ENCODE results near the gene OSTC. TPM values are rescaled to one million over a fixed set of nuclear protein-coding genes. Genes with fewer than 3 reads are reported as not detected.

OSTC gene
- total RNA-seq, 1 donor from 2014 or later = 163 TPM

GRCh38 chr4:108696160-108696559, 45.8 kb downstream of the OSTC start:
- Mint-ChIP-seq H3K27ac (no peak overlapping the region), H3K9me3 (no peaks in the 10 kb centered on the region), H3K36me3 (no peaks in the 10 kb centered on the region), H3K4me3 (no peak overlapping the region), H3K27me3 (ENCODE audit: low read depth) (peaks cover 2% of the 10 kb centered on the region), H3K4me1 (peaks cover 2% of the 10 kb centered on the region)
- no peak for TF ChIP-seq CTCF (IDR thresholded peaks at IDR 0.05; ENCODE audit: unreplicated experiment)
- no peak for DNase-seq (ENCODE audit: low spot score in 2 of 2, unreplicated experiment in 2 of 2)

- no peak overlapping the region for H3K4me3 Mint-ChIP-seq
- H3K4me1 Mint-ChIP-seq = peaks cover 2% of the 10 kb centered on the region
- DNase-seq (ENCODE audit: low spot score in 2 of 2, unreplicated experiment in 2 of 2) = no peak
- peaks cover 2% of the 10 kb centered on the region for H3K27me3 Mint-ChIP-seq (ENCODE audit: low read depth)
- H3K9me3 Mint-ChIP-seq = no peaks in the 10 kb centered on the region
- no peak overlapping the region for H3K27ac Mint-ChIP-seq
- TF ChIP-seq CTCF (IDR thresholded peaks at IDR 0.05; ENCODE audit: unreplicated experiment) = no peak
- H3K36me3 Mint-ChIP-seq = no peaks in the 10 kb centered on the region
Observed at GRCh38 chr4:108700081-108700757, 49.8 kb downstream of the OSTC start.

- Mint-ChIP-seq H3K9me3 (no peaks in the 10 kb centered on the region), H3K36me3 (no peaks in the 10 kb centered on the region), H3K27ac (no peak overlapping the region), H3K4me3 (no peak overlapping the region), H3K4me1 (peaks cover 2% of the 10 kb centered on the region), H3K27me3 (ENCODE audit: low read depth) (peaks cover 2% of the 10 kb centered on the region)
- no peak for TF ChIP-seq CTCF (IDR thresholded peaks at IDR 0.05; ENCODE audit: unreplicated experiment)
- no peak for DNase-seq (ENCODE audit: low spot score in 2 of 2, unreplicated experiment in 2 of 2)
Observed at GRCh38 chr4:108702960-108703359, 52.6 kb downstream of the OSTC start.

GRCh38 chr4:108703370-108703769, 53.0 kb downstream of the OSTC start:
- Mint-ChIP-seq H3K27me3 (ENCODE audit: low read depth) (peaks cover 2% of the 10 kb centered on the region), H3K4me1 (peaks cover 2% of the 10 kb centered on the region), H3K4me3 (no peak overlapping the region), H3K36me3 (no peaks in the 10 kb centered on the region), H3K9me3 (no peaks in the 10 kb centered on the region), H3K27ac (no peak overlapping the region)
- TF ChIP-seq CTCF (IDR thresholded peaks at IDR 0.05; ENCODE audit: unreplicated experiment) = no peak
- DNase-seq (ENCODE audit: low spot score in 2 of 2, unreplicated experiment in 2 of 2) = no peak

- no peak overlapping the region for H3K27ac Mint-ChIP-seq
- H3K4me3 Mint-ChIP-seq = no peak overlapping the region
- H3K9me3 Mint-ChIP-seq = no peaks in the 10 kb centered on the region
- H3K36me3 Mint-ChIP-seq = no peaks in the 10 kb centered on the region
- no peak for TF ChIP-seq CTCF (IDR thresholded peaks at IDR 0.05; ENCODE audit: unreplicated experiment)
- no peaks in the 10 kb centered on the region for H3K27me3 Mint-ChIP-seq (ENCODE audit: low read depth)
- peaks cover 2% of the 10 kb centered on the region for H3K4me1 Mint-ChIP-seq
- no peak for DNase-seq (ENCODE audit: low spot score in 2 of 2, unreplicated experiment in 2 of 2)
Observed at GRCh38 chr4:108703966-108704365, 53.6 kb downstream of the OSTC start.
